HCT116 (cell line): ENCODE measurements around the gene MARS1. TPM values are rescaled to one million over a fixed set of nuclear protein-coding genes. Genes with fewer than 3 reads are reported as not detected.

ENCODE experiments used
- ATAC-seq: fragments of 200-7000 bp; cut with Tn5 transposase; 2 replicates; pipeline ENCODE4 v1.9.1; 2020; ENCODE audit warnings: mild to moderate bottlenecking, moderate library complexity
- BruUV-seq: library from RNA; stranded (reverse); fragments of 400-500 nt; replicated peaks from 2 replicates; lab custom pipeline; 2021; lab: Mats Ljungman, UMichigan
- CTCF ChIA-PET: fragments of 300-600 bp; sonication (Branson Sonifier 250); formaldehyde crosslinking; loops from one replicate; lab custom pipeline; 2021; ENCODE audit warnings: antibody characterized with exemption; lab: Charles Lee
- POLR2A ChIA-PET: fragments of 300-600, 350-600 bp; sonication (Branson Sonifier 250); formaldehyde crosslinking; loops from one replicate; lab custom pipeline; 2021; ENCODE audit warnings: antibody characterized with exemption; lab: Charles Lee
- RAD21 ChIA-PET, 2 experiments: fragments of 300-600 bp; sonication (Branson Sonifier 250); formaldehyde crosslinking; loops; one replicate each; lab custom pipeline; 2023; ENCODE audit warnings: low total read pairs in 2 of 2; ENCODE audit not compliant: uncharacterized antibody in 2 of 2, unreplicated experiment in 2 of 2, low non-redundant PET in 1 of 2; lab: Charles Lee
- DNase-seq: peaks from one replicate; pipeline ENCODE4 v3.0.0-alpha.2; 2010; ENCODE audit warnings: low read depth, low spot score
- H2AFZ ChIP-seq: fragments of 200-600 bp; shearing (Covaris generic), sonication (generic); 2 replicates; pipeline ENCODE4 v1.6.1; 2017; ENCODE audit warnings: low read depth, mixed run types, mixed read lengths, antibody characterized with exemption, low read length; ENCODE audit not compliant: poor library complexity, severe bottlenecking
- H3K27ac ChIP-seq: 2 replicates; pipeline ENCODE4 v1.5.1; 2012; ENCODE audit warnings: low read depth, low read length
- H3K27me3 ChIP-seq: fragments of 200-600 bp; sonication (generic); 2 replicates; pipeline ENCODE4 v1.6.1; 2016; ENCODE audit warnings: mixed run types, low read length, mixed read lengths; ENCODE audit not compliant: insufficient read depth
- H3K36me3 ChIP-seq, 2 experiments: fragments of 200-500 bp in 1 of 2; fragments of 200-600 bp in 1 of 2; sonication (Bioruptor generic) in 1 of 2; sonication (generic) in 1 of 2; 2 replicates each; pipeline versions ENCODE4 v1.5.1 to v1.6.1; 2014 to 2016; ENCODE audit warnings: low read length in 2 of 2, inconsistent platforms in 1 of 2, mixed read lengths in 1 of 2, mixed run types in 1 of 2; ENCODE audit not compliant: insufficient read depth in 2 of 2, control insufficient read depth in 1 of 2
- H3K4me1 ChIP-seq, 2 experiments: fragments of 200-600 bp in 1 of 2; sonication (generic) in 1 of 2; 2 replicates each; pipeline versions ENCODE4 v1.5.1 to v1.6.1; 2012 to 2017; ENCODE audit warnings: low read length in 2 of 2, inconsistent platforms in 1 of 2, mild to moderate bottlenecking in 1 of 2, mixed read lengths in 1 of 2, mixed run types in 1 of 2, moderate library complexity in 1 of 2; ENCODE audit not compliant: insufficient read depth in 2 of 2, control insufficient read depth in 1 of 2
- H3K4me2 ChIP-seq: fragments of 200-600 bp; sonication (generic); 2 replicates; pipeline ENCODE4 v1.6.1; 2017; ENCODE audit warnings: mixed run types, low read length, mixed read lengths
- H3K4me3 ChIP-seq, 2 experiments: fragments of 200-600 bp in 1 of 2; sonication (generic) in 1 of 2; replicated peaks in 1 of 2; 2 replicates each; pipeline ENCODE4 v1.5.1; 2011 to 2016; ENCODE audit warnings: low read length in 2 of 2, control low read depth in 1 of 2, low read depth in 1 of 2, mild to moderate bottlenecking in 1 of 2, mixed read lengths in 1 of 2, mixed run types in 1 of 2
- H3K79me2 ChIP-seq: fragments of 200-600 bp; sonication (generic); 2 replicates; pipeline ENCODE4 v1.6.1; 2017; ENCODE audit warnings: mild to moderate bottlenecking, mixed run types, low read length, moderate library complexity, mixed read lengths; ENCODE audit not compliant: insufficient read depth
- H3K9ac ChIP-seq: fragments of 200-600 bp; sonication (generic); 2 replicates; pipeline ENCODE4 v1.6.1; 2016; ENCODE audit warnings: low read length, mixed read lengths
- H3K9me2 ChIP-seq: fragments of 200-600 bp; sonication (generic), shearing (Covaris generic); 2 replicates; pipeline ENCODE4 v1.6.1; 2017; ENCODE audit warnings: mixed run types, mild to moderate bottlenecking, moderate library complexity; ENCODE audit not compliant: insufficient read depth
- H3K9me3 ChIP-seq, 2 experiments: fragments of 200-500 bp in 1 of 2; fragments of 200-600 bp in 1 of 2; sonication (Bioruptor generic) in 1 of 2; sonication (generic) in 1 of 2; 2 replicates each; pipeline ENCODE4 v1.6.1; 2014 to 2017; ENCODE audit warnings: low read length in 2 of 2, mixed read lengths in 2 of 2, inconsistent platforms in 1 of 2, low read depth in 1 of 2, mild to moderate bottlenecking in 1 of 2, mixed run types in 1 of 2, moderate library complexity in 1 of 2; ENCODE audit not compliant: control insufficient read depth in 1 of 2, insufficient read depth in 1 of 2
- H4K20me1 ChIP-seq: fragments of 200-600 bp; sonication (generic), shearing (Covaris generic); 2 replicates; pipeline ENCODE4 v1.6.1; 2017; ENCODE audit warnings: mixed run types, mild to moderate bottlenecking, moderate library complexity; ENCODE audit not compliant: insufficient read depth
- CBX3 ChIP-seq: IDR thresholded peaks from 2 replicates; pipeline ENCODE4 v1.6.1; 2012; ENCODE audit warnings: low read depth
- CEBPB ChIP-seq: IDR thresholded peaks from 2 replicates; pipeline ENCODE4 v1.6.1; 2012; ENCODE audit warnings: low read depth
- ELF1 ChIP-seq: IDR thresholded peaks from 2 replicates; pipeline ENCODE4 v1.6.1; 2012; ENCODE audit warnings: low read depth, borderline replicate concordance
- EZH2phosphoT487 ChIP-seq: fragments of 200-600 bp; IDR thresholded peaks from 2 replicates; pipeline ENCODE4 v1.6.1; 2018; ENCODE audit warnings: antibody characterized with exemption, borderline replicate concordance
- JUND ChIP-seq: IDR thresholded peaks from 2 replicates; pipeline ENCODE4 v1.6.1; 2012
- POLR2A ChIP-seq: IDR thresholded peaks from 2 replicates; pipeline ENCODE4 v1.7.0; 2011; ENCODE audit warnings: borderline replicate concordance; ENCODE audit not compliant: insufficient read depth, insufficient read length; ENCODE audit errors: extremely low read depth
- POLR2AphosphoS5 ChIP-seq: IDR thresholded peaks from 2 replicates; pipeline ENCODE4 v1.6.1; 2011; ENCODE audit warnings: mild to moderate bottlenecking, low read depth, low read length, moderate library complexity
- RAD21 ChIP-seq: IDR thresholded peaks from 2 replicates; pipeline ENCODE4 v1.6.1; 2012; ENCODE audit warnings: low read depth, mild to moderate bottlenecking
- SIN3A ChIP-seq: IDR thresholded peaks from 2 replicates; pipeline ENCODE4 v1.6.1; 2012; ENCODE audit warnings: low read depth
- SRF ChIP-seq: IDR thresholded peaks from 2 replicates; pipeline ENCODE4 v1.6.1; 2012; ENCODE audit warnings: low read depth
- YY1 ChIP-seq: IDR thresholded peaks from 2 replicates; pipeline ENCODE4 v1.6.1; 2011; ENCODE audit warnings: low read length, low read depth, moderate library complexity, mild to moderate bottlenecking; ENCODE audit not compliant: insufficient replicate concordance; ENCODE audit errors: extremely low read depth
- intact Hi-C: fragments of 100-400 bp; cut with micrococcal nuclease; formaldehyde crosslinking; loops from 2 replicates; pipeline ENCODE4 v1.10.0; 2022
- total RNA-seq: library from RNA; stranded (reverse); gene quantifications from one replicate; pipeline ENCODE4 v1.2.1, GENCODE V29; 2021; ENCODE audit not compliant: unreplicated experiment
- TF ChIP-seq, protein P1 (sequence below): IDR thresholded peaks from 2 replicates; pipeline ENCODE4 v1.6.1; 2012; ENCODE audit warnings: low read depth
- TF ChIP-seq, protein P2 (sequence below): IDR thresholded peaks from 2 replicates; pipeline ENCODE4 v1.6.1; 2012
- TF ChIP-seq, protein P3 (sequence below), 3 experiments: fragments of 200-600 bp in 1 of 3; sonication (generic) in 1 of 3; IDR thresholded peaks in 2 of 3; conservative IDR thresholded peaks in 1 of 3; 2 replicates each; pipeline ENCODE4 v1.5.1; 2012 to 2017; ENCODE audit warnings: low read depth in 2 of 3, low read length in 2 of 3, antibody characterized with exemption in 1 of 3, borderline replicate concordance in 1 of 3, control low read depth in 1 of 3, mild to moderate bottlenecking in 1 of 3, mixed read lengths in 1 of 3, mixed run types in 1 of 3, moderate library complexity in 1 of 3; ENCODE audit not compliant: insufficient read depth in 1 of 3
- TF ChIP-seq, protein P4 (sequence below): IDR thresholded peaks from 2 replicates; pipeline ENCODE4 v1.6.1; 2011; ENCODE audit warnings: mild to moderate bottlenecking, low read length, moderate library complexity; ENCODE audit not compliant: insufficient replicate concordance; ENCODE audit errors: extremely low read depth

The MARS1 gene
- total RNA-seq, 1 experiment from 2014 or later = 344 TPM

DNA sequence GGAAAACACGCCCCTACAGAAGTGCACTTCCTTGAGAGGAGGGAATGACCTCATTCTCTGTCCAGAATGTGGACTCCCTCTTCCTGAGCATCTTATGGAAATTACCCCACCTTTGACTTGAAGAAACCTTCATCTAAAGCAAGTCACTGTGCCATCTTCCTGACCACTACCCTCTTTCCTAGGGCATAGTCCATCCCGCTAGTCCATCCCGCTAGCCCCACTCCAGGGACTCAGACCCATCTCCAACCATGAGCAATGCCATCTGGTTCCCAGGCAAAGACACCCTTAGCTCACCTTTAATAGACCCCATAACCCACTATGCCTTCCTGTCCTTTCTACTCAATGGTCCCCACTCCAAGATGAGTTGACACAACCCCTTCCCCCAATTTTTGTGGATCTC, 37.8 kb upstream of the MARS1 start:
- Histone ChIP-seq H3K79me2 (no peaks in the 10 kb centered on the region), H3K4me1 (peaks cover 10 to 16% of the 10 kb centered on the region in 2 experiments), H3K36me3 (no peaks in the 10 kb centered on the region), H3K4me2 (no peak overlapping the region), H2AFZ (no peak overlapping the region), H3K9ac (no peak overlapping the region), H3K27ac (no peak overlapping the region), H4K20me1 (no peaks in the 10 kb centered on the region), H3K4me3 (no peak overlapping the region), H3K9me3 (no peaks in the 10 kb centered on the region), H3K27me3 (no peaks in the 10 kb centered on the region), H3K9me2 (no peaks in the 10 kb centered on the region)
- BruUV-seq = no TSS peak
- ChIA-PET POLR2A (no interaction called here), RAD21 (interaction anchor here in 1 of 2 experiments (0.6 kb wide), 1 partner anchor 76 kb away, joined by 3 read pairs; no protein-coding TSS in a partner anchor), CTCF (interaction anchor here (1.0 kb wide), 2 partner anchors 9 to 142 kb away, joined by 3 to 5 read pairs; partner anchors contain the start of gene GLI1)
- ATAC-seq = no peak
- TF ChIP-seq, protein P1, sequence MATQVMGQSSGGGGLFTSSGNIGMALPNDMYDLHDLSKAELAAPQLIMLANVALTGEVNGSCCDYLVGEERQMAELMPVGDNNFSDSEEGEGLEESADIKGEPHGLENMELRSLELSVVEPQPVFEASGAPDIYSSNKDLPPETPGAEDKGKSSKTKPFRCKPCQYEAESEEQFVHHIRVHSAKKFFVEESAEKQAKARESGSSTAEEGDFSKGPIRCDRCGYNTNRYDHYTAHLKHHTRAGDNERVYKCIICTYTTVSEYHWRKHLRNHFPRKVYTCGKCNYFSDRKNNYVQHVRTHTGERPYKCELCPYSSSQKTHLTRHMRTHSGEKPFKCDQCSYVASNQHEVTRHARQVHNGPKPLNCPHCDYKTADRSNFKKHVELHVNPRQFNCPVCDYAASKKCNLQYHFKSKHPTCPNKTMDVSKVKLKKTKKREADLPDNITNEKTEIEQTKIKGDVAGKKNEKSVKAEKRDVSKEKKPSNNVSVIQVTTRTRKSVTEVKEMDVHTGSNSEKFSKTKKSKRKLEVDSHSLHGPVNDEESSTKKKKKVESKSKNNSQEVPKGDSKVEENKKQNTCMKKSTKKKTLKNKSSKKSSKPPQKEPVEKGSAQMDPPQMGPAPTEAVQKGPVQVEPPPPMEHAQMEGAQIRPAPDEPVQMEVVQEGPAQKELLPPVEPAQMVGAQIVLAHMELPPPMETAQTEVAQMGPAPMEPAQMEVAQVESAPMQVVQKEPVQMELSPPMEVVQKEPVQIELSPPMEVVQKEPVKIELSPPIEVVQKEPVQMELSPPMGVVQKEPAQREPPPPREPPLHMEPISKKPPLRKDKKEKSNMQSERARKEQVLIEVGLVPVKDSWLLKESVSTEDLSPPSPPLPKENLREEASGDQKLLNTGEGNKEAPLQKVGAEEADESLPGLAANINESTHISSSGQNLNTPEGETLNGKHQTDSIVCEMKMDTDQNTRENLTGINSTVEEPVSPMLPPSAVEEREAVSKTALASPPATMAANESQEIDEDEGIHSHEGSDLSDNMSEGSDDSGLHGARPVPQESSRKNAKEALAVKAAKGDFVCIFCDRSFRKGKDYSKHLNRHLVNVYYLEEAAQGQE = no peak
- TF ChIP-seq, protein P2, sequence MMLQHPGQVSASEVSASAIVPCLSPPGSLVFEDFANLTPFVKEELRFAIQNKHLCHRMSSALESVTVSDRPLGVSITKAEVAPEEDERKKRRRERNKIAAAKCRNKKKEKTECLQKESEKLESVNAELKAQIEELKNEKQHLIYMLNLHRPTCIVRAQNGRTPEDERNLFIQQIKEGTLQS = no peak
- TF ChIP-seq JUND (no peak), SRF (no peak), CBX3 (no peak), SIN3A (no peak), POLR2AphosphoS5 (no peak), EZH2phosphoT487 (no peak), ELF1 (no peak), POLR2A (no peak), YY1 (no peak), RAD21 (no peak), CEBPB (no peak)
- TF ChIP-seq, protein P3, sequence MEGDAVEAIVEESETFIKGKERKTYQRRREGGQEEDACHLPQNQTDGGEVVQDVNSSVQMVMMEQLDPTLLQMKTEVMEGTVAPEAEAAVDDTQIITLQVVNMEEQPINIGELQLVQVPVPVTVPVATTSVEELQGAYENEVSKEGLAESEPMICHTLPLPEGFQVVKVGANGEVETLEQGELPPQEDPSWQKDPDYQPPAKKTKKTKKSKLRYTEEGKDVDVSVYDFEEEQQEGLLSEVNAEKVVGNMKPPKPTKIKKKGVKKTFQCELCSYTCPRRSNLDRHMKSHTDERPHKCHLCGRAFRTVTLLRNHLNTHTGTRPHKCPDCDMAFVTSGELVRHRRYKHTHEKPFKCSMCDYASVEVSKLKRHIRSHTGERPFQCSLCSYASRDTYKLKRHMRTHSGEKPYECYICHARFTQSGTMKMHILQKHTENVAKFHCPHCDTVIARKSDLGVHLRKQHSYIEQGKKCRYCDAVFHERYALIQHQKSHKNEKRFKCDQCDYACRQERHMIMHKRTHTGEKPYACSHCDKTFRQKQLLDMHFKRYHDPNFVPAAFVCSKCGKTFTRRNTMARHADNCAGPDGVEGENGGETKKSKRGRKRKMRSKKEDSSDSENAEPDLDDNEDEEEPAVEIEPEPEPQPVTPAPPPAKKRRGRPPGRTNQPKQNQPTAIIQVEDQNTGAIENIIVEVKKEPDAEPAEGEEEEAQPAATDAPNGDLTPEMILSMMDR (IDR thresholded peaks at IDR 0.05 in 2 of 3, conservative IDR thresholded peaks at IDR 0.05 in 1 of 3; ENCODE audit: borderline replicate concordance in 1 of 3, insufficient read depth in 1 of 3, low read depth in 2 of 3, low read length in 2 of 3) = no peak
- TF ChIP-seq, protein P4, sequence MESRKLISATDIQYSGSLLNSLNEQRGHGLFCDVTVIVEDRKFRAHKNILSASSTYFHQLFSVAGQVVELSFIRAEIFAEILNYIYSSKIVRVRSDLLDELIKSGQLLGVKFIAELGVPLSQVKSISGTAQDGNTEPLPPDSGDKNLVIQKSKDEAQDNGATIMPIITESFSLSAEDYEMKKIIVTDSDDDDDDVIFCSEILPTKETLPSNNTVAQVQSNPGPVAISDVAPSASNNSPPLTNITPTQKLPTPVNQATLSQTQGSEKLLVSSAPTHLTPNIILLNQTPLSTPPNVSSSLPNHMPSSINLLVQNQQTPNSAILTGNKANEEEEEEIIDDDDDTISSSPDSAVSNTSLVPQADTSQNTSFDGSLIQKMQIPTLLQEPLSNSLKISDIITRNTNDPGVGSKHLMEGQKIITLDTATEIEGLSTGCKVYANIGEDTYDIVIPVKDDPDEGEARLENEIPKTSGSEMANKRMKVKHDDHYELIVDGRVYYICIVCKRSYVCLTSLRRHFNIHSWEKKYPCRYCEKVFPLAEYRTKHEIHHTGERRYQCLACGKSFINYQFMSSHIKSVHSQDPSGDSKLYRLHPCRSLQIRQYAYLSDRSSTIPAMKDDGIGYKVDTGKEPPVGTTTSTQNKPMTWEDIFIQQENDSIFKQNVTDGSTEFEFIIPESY = no peak
- intact Hi-C loops = no loop called here
- no peak for DNase-seq
